IMR-90 (cell line): ENCODE measurements around the gene ALOX12B. TPM values are rescaled to one million over a fixed set of nuclear protein-coding genes. Genes with fewer than 3 reads are reported as not detected.

Experiments
- ATAC-seq: fragments of 200-7000 bp; cut with Tn5 transposase; 2 replicates; pipeline ENCODE4 v1.9.1; 2020; ENCODE audit warnings: low read depth, mild to moderate bottlenecking, moderate library complexity
- BruUV-seq: library from RNA; stranded (reverse); fragments of 400-500 nt; replicated peaks from 2 replicates; lab custom pipeline; 2021; lab: Mats Ljungman, UMichigan
- CTCF ChIA-PET: fragments of 300-600 bp; formaldehyde crosslinking; extraction: SDS; loops from one replicate; lab custom pipeline; 2021; ENCODE audit warnings: antibody characterized with exemption; lab: Yijun Ruan, JAX
- POLR2A ChIA-PET: fragments of 300-600 bp; sonication (Branson Sonifier 250); formaldehyde crosslinking; loops from one replicate; lab custom pipeline; 2022; ENCODE audit warnings: antibody characterized with exemption; ENCODE audit not compliant: unreplicated experiment; lab: Charles Lee
- DNase-seq: peaks from one replicate; pipeline ENCODE4 v3.0.0; 2013
- H2AFZ ChIP-seq: replicated peaks from 2 replicates; pipeline ENCODE3; 2013; ENCODE audit warnings: low read length, mild to moderate bottlenecking; ENCODE audit not compliant: poor library complexity
- H2AK5ac ChIP-seq: 2 replicates; pipeline ENCODE4 v1.6.1; 2013; ENCODE audit warnings: low read depth, low read length, inconsistent platforms
- H2AK9ac ChIP-seq: replicated peaks from 2 replicates; pipeline ENCODE3; 2013; ENCODE audit warnings: mild to moderate bottlenecking, low read depth, low read length, moderate library complexity; ENCODE audit not compliant: poor library complexity
- H2BK120ac ChIP-seq: 2 replicates; pipeline ENCODE4 v1.6.1; 2013; ENCODE audit warnings: low read depth, low read length, inconsistent platforms
- H2BK15ac ChIP-seq: 3 replicates; pipeline ENCODE4 v1.6.1; 2013; ENCODE audit warnings: low read depth, low read length, inconsistent platforms
- H2BK20ac ChIP-seq: 2 replicates; pipeline ENCODE4 v1.6.1; 2013; ENCODE audit warnings: low read depth, mild to moderate bottlenecking, inconsistent platforms, low read length, moderate library complexity
- H2BK5ac ChIP-seq: 2 replicates; pipeline ENCODE4 v1.6.1; 2013; ENCODE audit warnings: mild to moderate bottlenecking, low read depth, low read length, inconsistent platforms; ENCODE audit not compliant: poor library complexity, severe bottlenecking
- H3K14ac ChIP-seq: replicated peaks from 2 replicates; pipeline ENCODE4 v1.6.1; 2013; ENCODE audit warnings: low read depth, low read length, inconsistent platforms
- H3K18ac ChIP-seq: 2 replicates; pipeline ENCODE4 v1.6.1; 2013; ENCODE audit warnings: low read depth, low read length, control low read depth
- H3K23ac ChIP-seq: 2 replicates; pipeline ENCODE4 v1.6.1; 2013; ENCODE audit warnings: low read depth, low read length, inconsistent platforms
- H3K27ac ChIP-seq: 2 replicates; pipeline ENCODE4 v1.5.1; 2013; ENCODE audit warnings: mild to moderate bottlenecking, control low read depth, low read length; ENCODE audit not compliant: insufficient read depth
- H3K27me3 ChIP-seq: 2 replicates; pipeline ENCODE4 v1.6.1; 2013; ENCODE audit warnings: low read length; ENCODE audit not compliant: control insufficient read depth, insufficient read depth
- H3K36me3 ChIP-seq: 2 replicates; pipeline ENCODE4 v1.6.1; 2013; ENCODE audit warnings: low read length, mixed read lengths; ENCODE audit not compliant: control insufficient read depth, insufficient read depth
- H3K4ac ChIP-seq: 2 replicates; pipeline ENCODE4 v1.6.1; 2013; ENCODE audit warnings: low read depth, low read length, inconsistent platforms
- H3K4me1 ChIP-seq: 2 replicates; pipeline ENCODE4 v1.6.1; 2013; ENCODE audit warnings: low read length, mixed read lengths; ENCODE audit not compliant: control insufficient read depth, insufficient read depth
- H3K4me2 ChIP-seq: 2 replicates; pipeline ENCODE4 v1.6.1; 2013; ENCODE audit warnings: low read depth, mild to moderate bottlenecking, control low read depth, low read length, moderate library complexity
- H3K4me3 ChIP-seq: 2 replicates; pipeline ENCODE4 v1.5.1; 2013; ENCODE audit warnings: low read depth, mild to moderate bottlenecking, control low read depth, low read length, moderate library complexity; ENCODE audit not compliant: insufficient read depth
- H3K56ac ChIP-seq: 2 replicates; pipeline ENCODE4 v1.6.1; 2013; ENCODE audit warnings: low read length, inconsistent platforms; ENCODE audit not compliant: insufficient read depth; ENCODE audit errors: extremely low read depth
- H3K79me1 ChIP-seq, 2 experiments: 2 replicates each; pipeline ENCODE4 v1.6.1; 2013; ENCODE audit warnings: low read length in 2 of 2, inconsistent platforms in 1 of 2, low read depth in 1 of 2
- H3K9ac ChIP-seq: 2 replicates; pipeline ENCODE4 v1.6.1; 2013; ENCODE audit warnings: low read depth, low read length, control low read depth
- H3K9me1 ChIP-seq: 2 replicates; pipeline ENCODE4 v1.6.1; 2013; ENCODE audit warnings: low read length, inconsistent platforms; ENCODE audit not compliant: insufficient read depth
- H3K9me3 ChIP-seq: 2 replicates; pipeline ENCODE4 v1.6.1; 2013; ENCODE audit warnings: low read length; ENCODE audit not compliant: control insufficient read depth, insufficient read depth
- H4K20me1 ChIP-seq: 2 replicates; pipeline ENCODE4 v1.6.1; 2013; ENCODE audit warnings: low read length, inconsistent platforms; ENCODE audit not compliant: insufficient read depth
- H4K5ac ChIP-seq: 2 replicates; pipeline ENCODE4 v1.6.1; 2013; ENCODE audit warnings: mild to moderate bottlenecking, low read depth, low read length, control low read depth
- H4K8ac ChIP-seq, 2 experiments: 2 replicates each; pipeline ENCODE4 v1.6.1; 2013; ENCODE audit warnings: low read depth in 2 of 2, low read length in 2 of 2, control low read depth in 1 of 2, inconsistent platforms in 1 of 2
- H4K91ac ChIP-seq: 2 replicates; pipeline ENCODE4 v1.6.1; 2013; ENCODE audit warnings: low read depth, low read length, inconsistent platforms; ENCODE audit not compliant: insufficient read depth
- NFE2L2 ChIP-seq: fragments of 150-350 bp; IDR thresholded peaks from 2 replicates; pipeline ENCODE4 v1.6.1; 2016; ENCODE audit warnings: low read depth, mild to moderate bottlenecking, low read length
- RAD21 ChIP-seq: IDR thresholded peaks from 2 replicates; pipeline ENCODE4 v1.6.1; 2012; ENCODE audit warnings: low read length, improper control_type of control experiment
- WGBS, 2 experiments: methylation state at CpG; one replicate each; pipeline versions ENCODE4 v1.1.5 to v1.1.7; 2013; ENCODE audit warnings: missing lambda C conversion rate in 2 of 2; ENCODE audit not compliant: insufficient read length in 1 of 2; ENCODE audit errors: extremely low coverage in 2 of 2; 5-methylcytosine and 5-hydroxymethylcytosine counted together
- dilution Hi-C: fragments of 300-500 bp; cut with HindIII; formaldehyde crosslinking; loops from one replicate; pipeline ENCODE4 v1.14.3; 2018; ENCODE audit warnings: low sequenced_read_pairs; ENCODE audit not compliant: unreplicated experiment
- in situ Hi-C: fragments of 300-500 bp; cut with MboI; formaldehyde crosslinking; loops from 3 replicates; pipeline ENCODE4 v1.14.3; 2019; ENCODE audit warnings: low sequenced_read_pairs, inconsistent platforms, mixed read lengths
- intact Hi-C: fragments of 100-400 bp; cut with micrococcal nuclease; formaldehyde crosslinking; loops from 2 replicates; pipeline ENCODE4 v1.10.0; 2022
- polyA plus RNA-seq, 3 experiments: library from polyadenylated mRNA; depleted of rRNA; stranded (reverse); fragments of >200 nt; gene quantifications; 2 replicates each; pipeline ENCODE4 v1.2.3, GENCODE V29; 2012; ENCODE audit warnings: low replicate concordance in 1 of 3
- total RNA-seq: library from RNA; depleted of rRNA; stranded (reverse); fragments of >200 nt; gene quantifications from 2 replicates; pipeline ENCODE4 v1.2.3, GENCODE V29; 2012
- TF ChIP-seq, protein P1 (sequence below): fragments of 150-350 bp; IDR thresholded peaks from 2 replicates; pipeline ENCODE4 v1.6.1; 2016; ENCODE audit warnings: low read depth, mild to moderate bottlenecking, low read length, moderate library complexity, borderline replicate concordance

The ALOX12B gene
- total and polyA plus RNA-seq, 2 of the 4 experiments (the other 2 are of a cell fraction): not detected

DNA sequence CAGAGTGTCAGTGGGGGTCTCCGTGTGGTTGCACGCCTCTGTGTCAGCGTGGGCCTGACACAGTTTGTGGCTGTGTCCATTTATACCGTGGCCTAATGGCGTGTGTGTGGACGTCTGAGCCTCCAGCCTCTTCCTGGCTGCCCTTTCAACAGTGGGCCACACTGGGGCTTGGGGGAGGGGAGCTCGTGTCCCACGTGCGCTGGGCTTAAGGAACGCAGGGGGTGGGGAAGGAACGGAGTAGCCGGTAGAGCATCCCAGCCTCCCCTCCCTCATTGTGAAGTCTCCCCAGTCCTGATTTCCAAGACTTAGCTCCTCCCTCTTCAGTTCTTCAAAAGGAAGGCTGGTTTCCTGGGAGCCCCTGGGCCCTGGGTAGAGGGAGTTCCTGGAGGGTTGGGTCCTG, 45.9 kb upstream of the ALOX12B start:
- Histone ChIP-seq H3K27ac (no peak overlapping the region), H3K36me3 (no peaks in the 10 kb centered on the region), H3K4me2 (no peak overlapping the region), H4K91ac (no peak overlapping the region), H3K9ac (no peak overlapping the region), H3K23ac (no peak overlapping the region), H3K18ac (no peak overlapping the region), H3K27me3 (no peaks in the 10 kb centered on the region), H3K4ac (no peak overlapping the region), H3K14ac (no peak overlapping the region), H4K20me1 (no peaks in the 10 kb centered on the region), H2BK5ac (no peak overlapping the region), H4K8ac (no peak overlapping the region), H2BK15ac (no peak overlapping the region), H3K4me3 (no peak overlapping the region), H4K5ac (peak overlapping the region; percentile 23; the same call in 1 of the 2 replicates), H2AFZ (peak overlapping the region; percentile 61), H3K9me1 (peaks cover 3% of the 10 kb centered on the region), H2AK5ac (0 out of 2 replicates have a peak overlapping the region, but pooled peaks have one; percentile 23), H2BK120ac (no peak overlapping the region), H3K4me1 (peaks cover 4% of the 10 kb centered on the region), H3K9me3 (no peaks in the 10 kb centered on the region), H3K56ac (no peak overlapping the region), H3K79me1 (no peaks in the 10 kb centered on the region), H2AK9ac (no peak overlapping the region), H2BK20ac (no peak overlapping the region)
- no TSS peak for BruUV-seq
- in situ Hi-C loops (no loop called here), intact Hi-C loops (no loop called here), dilution Hi-C loops (no loop called here)
- DNase-seq (no peak), ATAC-seq (no peak)
- POLR2A ChIA-PET: no interaction called here
- 89% methylated on average over 3 of the region's 12 CpGs; no CpG with 5 or more reads in 1 of the 2 experiments for WGBS, 2 experiments
- CTCF ChIA-PET: no interaction called here
- TF ChIP-seq RAD21 (no peak), NFE2L2 (no peak)
- TF ChIP-seq, protein P1, sequence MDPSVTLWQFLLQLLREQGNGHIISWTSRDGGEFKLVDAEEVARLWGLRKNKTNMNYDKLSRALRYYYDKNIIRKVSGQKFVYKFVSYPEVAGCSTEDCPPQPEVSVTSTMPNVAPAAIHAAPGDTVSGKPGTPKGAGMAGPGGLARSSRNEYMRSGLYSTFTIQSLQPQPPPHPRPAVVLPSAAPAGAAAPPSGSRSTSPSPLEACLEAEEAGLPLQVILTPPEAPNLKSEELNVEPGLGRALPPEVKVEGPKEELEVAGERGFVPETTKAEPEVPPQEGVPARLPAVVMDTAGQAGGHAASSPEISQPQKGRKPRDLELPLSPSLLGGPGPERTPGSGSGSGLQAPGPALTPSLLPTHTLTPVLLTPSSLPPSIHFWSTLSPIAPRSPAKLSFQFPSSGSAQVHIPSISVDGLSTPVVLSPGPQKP: no peak
